ENCODE data around the gene PTK7. TPM values are rescaled to one million over a fixed set of nuclear protein-coding genes. Genes with fewer than 3 reads are reported as not detected.

The PTK7 gene
- total and polyA plus RNA-seq, 2 experiments from 2014 or later: 75.8 to 115 TPM

GRCh38 chr6:43061861-43062260 is 14.3 kb upstream of the PTK7 start:
- peaks cover 9% of the 10 kb centered on the region for H3K4me1 ChIP-seq (ENCODE audit: low read depth)
- TF ChIP-seq CTCF (IDR thresholded peaks at IDR 0.05; ENCODE audit: low read depth, low read length): no peak
- H3K27me3 ChIP-seq: no peaks in the 10 kb centered on the region
- H3K9me3 ChIP-seq (ENCODE audit: low read depth): no peaks in the 10 kb centered on the region
- H3K4me3 ChIP-seq: no peak overlapping the region
- no peak for DNase-seq (ENCODE audit: low read depth in 1 of 2, low spot score in 1 of 2)
- H3K36me3 ChIP-seq: peaks cover 20% of the 10 kb centered on the region
- H3K27ac ChIP-seq: no peak overlapping the region

GRCh38 chr6:43062818-43063217 is 13.3 kb upstream of the PTK7 start:
- no peak for TF ChIP-seq CTCF (IDR thresholded peaks at IDR 0.05; ENCODE audit: low read depth, low read length)
- H3K27ac ChIP-seq: no peak overlapping the region
- no peaks in the 10 kb centered on the region for H3K27me3 ChIP-seq
- peaks cover 9% of the 10 kb centered on the region for H3K4me1 ChIP-seq (ENCODE audit: low read depth)
- DNase-seq (ENCODE audit: low read depth in 1 of 2, low spot score in 1 of 2): no peak
- no peak overlapping the region for H3K4me3 ChIP-seq
- H3K36me3 ChIP-seq: peaks cover 16% of the 10 kb centered on the region
- no peaks in the 10 kb centered on the region for H3K9me3 ChIP-seq (ENCODE audit: low read depth)

GRCh38 chr6:43070028-43070632 is 6.0 kb upstream of the PTK7 start:
- no peak overlapping the region for H3K27ac ChIP-seq
- no peaks in the 10 kb centered on the region for H3K27me3 ChIP-seq
- peak; percentile 61 to 86 for DNase-seq (ENCODE audit: low read depth in 1 of 2, low spot score in 1 of 2)
- peak; percentile 57 for TF ChIP-seq CTCF (IDR thresholded peaks at IDR 0.05; ENCODE audit: low read depth, low read length)
- peaks cover 10% of the 10 kb centered on the region for H3K36me3 ChIP-seq
- H3K4me3 ChIP-seq: no peak overlapping the region
- H3K4me1 ChIP-seq (ENCODE audit: low read depth): no peaks in the 10 kb centered on the region
- no peaks in the 10 kb centered on the region for H3K9me3 ChIP-seq (ENCODE audit: low read depth)

- Histone ChIP-seq H3K9me3 (ENCODE audit: low read depth) (no peaks in the 10 kb centered on the region), H3K4me3 (no peak overlapping the region), H3K27me3 (no peaks in the 10 kb centered on the region), H3K4me1 (ENCODE audit: low read depth) (peaks cover 6% of the 10 kb centered on the region), H3K27ac (peak overlapping the region; percentile 42), H3K36me3 (peaks cover 6% of the 10 kb centered on the region)
- DNase-seq (ENCODE audit: low read depth in 1 of 2, low spot score in 1 of 2): peak in 1 of 2 donors; percentile 96
- no peak for TF ChIP-seq CTCF (IDR thresholded peaks at IDR 0.05; ENCODE audit: low read depth, low read length)
Observed at GRCh38 chr6:43074847-43075669, 1.1 kb upstream of the PTK7 start.

- H3K27ac ChIP-seq: peak overlapping the region; percentile 53
- no peak for TF ChIP-seq CTCF (IDR thresholded peaks at IDR 0.05; ENCODE audit: low read depth, low read length)
- peak; percentile 54 to 64 for DNase-seq (ENCODE audit: low read depth in 1 of 2, low spot score in 1 of 2)
Observed at GRCh38 chr6:43076464-43077332, 584 bp downstream of the PTK7 start.

More at GRCh38 chr6:43076464-43077332, 584 bp downstream of the PTK7 start:
- H3K4me3 ChIP-seq: peak overlapping the region; percentile 96
- no peaks in the 10 kb centered on the region for H3K9me3 ChIP-seq (ENCODE audit: low read depth)
- H3K27me3 ChIP-seq: no peaks in the 10 kb centered on the region
- peaks cover 6% of the 10 kb centered on the region for H3K4me1 ChIP-seq (ENCODE audit: low read depth)
- H3K36me3 ChIP-seq: peaks cover 6% of the 10 kb centered on the region
